Activated B cell treated with CpG ODN at 0.5 μM for 24 hours (primary cell): ENCODE measurements around the gene RAPGEF1. TPM values are rescaled to one million over a fixed set of nuclear protein-coding genes. Genes with fewer than 3 reads are reported as not detected.

Experiments
- ATAC-seq: fragments of 200-7000 bp; cut with Tn5 transposase; one replicate; pipeline ENCODE4 v1.10.0; 2021; ENCODE audit warnings: low read depth, mild to moderate bottlenecking, moderate library complexity
- CTCF ChIA-PET: fragments of 350-600 bp; sonication (Branson Sonifier 250); formaldehyde crosslinking; loops from one replicate; lab custom pipeline; 2021; ENCODE audit warnings: antibody characterized with exemption; lab: Charles Lee
- POLR2A ChIA-PET: fragments of 350-600 bp; sonication (Branson Sonifier 250); formaldehyde crosslinking; loops from one replicate; lab custom pipeline; 2021; ENCODE audit warnings: antibody characterized with exemption; lab: Charles Lee
- DNase-seq: peaks from one replicate; pipeline ENCODE4 v3.0.0; 2022
- H3K27ac Mint-ChIP-seq: one replicate; pipeline ENCODE4 v1.8.0; 2020; ENCODE audit warnings: mixed read lengths
- H3K27me3 Mint-ChIP-seq: one replicate; pipeline ENCODE4 v1.8.0; 2021; ENCODE audit warnings: mixed read lengths
- H3K36me3 Mint-ChIP-seq: one replicate; pipeline ENCODE4 v1.8.0; 2021; ENCODE audit warnings: low read depth, mixed read lengths
- H3K4me1 Mint-ChIP-seq: one replicate; pipeline ENCODE4 v1.8.0; 2021; ENCODE audit warnings: mixed read lengths
- H3K4me3 Mint-ChIP-seq: one replicate; pipeline ENCODE4 v1.8.0; 2020; ENCODE audit warnings: mild to moderate bottlenecking, mixed read lengths
- H3K9me3 Mint-ChIP-seq: one replicate; pipeline ENCODE4 v1.8.0; 2020; ENCODE audit warnings: mixed read lengths
- intact Hi-C: fragments of 100-400 bp; cut with micrococcal nuclease; formaldehyde crosslinking; loops from one replicate; pipeline ENCODE4 v1.15.1; 2024
- total RNA-seq: library from RNA; stranded (reverse); gene quantifications from 2 replicates; pipeline ENCODE4 v1.2.3, GENCODE V29; 2022
- TF ChIP-seq, protein P1 (sequence below): fragments of 200-600 bp; IDR thresholded peaks from one replicate; pipeline ENCODE4 v1.8.0; 2022; ENCODE audit warnings: antibody characterized with exemption, mild to moderate bottlenecking

The RAPGEF1 gene
- total RNA-seq, 1 donor from 2014 or later: 318 TPM

- peak overlapping the region; percentile 89 for H3K27ac Mint-ChIP-seq
- H3K27me3 Mint-ChIP-seq: no peaks in the 10 kb centered on the region
- H3K9me3 Mint-ChIP-seq: peaks cover 2% of the 10 kb centered on the region
- TF ChIP-seq, protein P1, sequence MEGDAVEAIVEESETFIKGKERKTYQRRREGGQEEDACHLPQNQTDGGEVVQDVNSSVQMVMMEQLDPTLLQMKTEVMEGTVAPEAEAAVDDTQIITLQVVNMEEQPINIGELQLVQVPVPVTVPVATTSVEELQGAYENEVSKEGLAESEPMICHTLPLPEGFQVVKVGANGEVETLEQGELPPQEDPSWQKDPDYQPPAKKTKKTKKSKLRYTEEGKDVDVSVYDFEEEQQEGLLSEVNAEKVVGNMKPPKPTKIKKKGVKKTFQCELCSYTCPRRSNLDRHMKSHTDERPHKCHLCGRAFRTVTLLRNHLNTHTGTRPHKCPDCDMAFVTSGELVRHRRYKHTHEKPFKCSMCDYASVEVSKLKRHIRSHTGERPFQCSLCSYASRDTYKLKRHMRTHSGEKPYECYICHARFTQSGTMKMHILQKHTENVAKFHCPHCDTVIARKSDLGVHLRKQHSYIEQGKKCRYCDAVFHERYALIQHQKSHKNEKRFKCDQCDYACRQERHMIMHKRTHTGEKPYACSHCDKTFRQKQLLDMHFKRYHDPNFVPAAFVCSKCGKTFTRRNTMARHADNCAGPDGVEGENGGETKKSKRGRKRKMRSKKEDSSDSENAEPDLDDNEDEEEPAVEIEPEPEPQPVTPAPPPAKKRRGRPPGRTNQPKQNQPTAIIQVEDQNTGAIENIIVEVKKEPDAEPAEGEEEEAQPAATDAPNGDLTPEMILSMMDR: no peak
- intact Hi-C loops: no loop called here
- peaks cover 46% of the 10 kb centered on the region for H3K36me3 Mint-ChIP-seq
- peaks cover 92% of the 10 kb centered on the region for H3K4me1 Mint-ChIP-seq
- H3K4me3 Mint-ChIP-seq: peak overlapping the region; percentile 79
- ATAC-seq (no peak), DNase-seq (no peak)
- CTCF ChIA-PET: interaction anchor here (1.2 to 8.1 kb wide), 4 partner anchors 11 to 142 kb away, joined by 3 to 44 read pairs (median 6); no protein-coding TSS in a partner anchor
- POLR2A ChIA-PET: interaction anchor here (0.6 to 24.2 kb wide), 11 partner anchors 9 to 360 kb away, joined by 3 to 683 read pairs (median 11); no protein-coding TSS in a partner anchor
These were observed 6.3 kb downstream of the RAPGEF1 start for GRCh38 chr9:131733541-131734061.

DNA sequence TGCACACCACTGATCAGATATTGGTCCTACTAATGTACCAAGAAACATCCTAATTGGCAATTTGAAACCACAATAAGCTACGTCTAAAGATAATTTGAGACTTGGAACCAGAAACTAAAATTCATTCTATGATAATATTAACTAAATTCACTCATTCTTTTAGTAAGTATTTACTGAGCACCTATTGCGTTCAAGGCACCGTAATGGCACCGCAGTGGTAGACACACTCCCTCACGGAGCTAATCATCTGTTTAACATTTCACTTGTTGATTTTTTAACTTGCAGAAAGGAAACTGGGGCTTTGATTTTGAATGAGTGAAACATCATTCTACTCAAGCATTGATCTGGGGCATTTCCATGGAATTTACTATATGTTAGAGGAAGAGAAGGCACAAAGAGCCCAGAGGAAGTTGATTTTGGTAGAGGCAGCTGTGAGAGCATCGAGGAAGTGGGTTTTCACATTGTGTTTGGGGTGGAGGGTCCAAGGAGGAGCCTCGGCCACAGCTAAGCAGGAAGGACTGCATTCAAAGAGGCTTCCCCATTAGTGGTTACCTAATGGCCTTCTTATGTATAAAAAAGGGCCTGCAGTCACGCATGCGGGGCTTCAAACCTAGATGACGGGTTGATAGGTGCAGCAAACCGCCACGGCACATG, 7.1 kb downstream of the RAPGEF1 start:
- DNase-seq: no peak
- ATAC-seq: peak; percentile 12
- TF ChIP-seq, protein P1: no peak
- peak overlapping the region; percentile 70 for H3K4me3 Mint-ChIP-seq
- H3K27ac Mint-ChIP-seq: peak overlapping the region; percentile 89
- H3K36me3 Mint-ChIP-seq: peaks cover 44% of the 10 kb centered on the region
- H3K4me1 Mint-ChIP-seq: peaks cover 95% of the 10 kb centered on the region
- ChIA-PET POLR2A (interaction anchor here (0.5 to 24.2 kb wide), 12 partner anchors 11 to 651 kb away, joined by 3 to 683 read pairs (median 8); no protein-coding TSS in a partner anchor), CTCF (interaction anchor here (1.2 to 8.1 kb wide), 7 partner anchors 12 to 141 kb away, joined by 3 to 44 read pairs (median 4); no protein-coding TSS in a partner anchor)
- intact Hi-C loops: no loop called here
- peaks cover 2% of the 10 kb centered on the region for H3K9me3 Mint-ChIP-seq
- no peaks in the 10 kb centered on the region for H3K27me3 Mint-ChIP-seq

GRCh38 chr9:131732061-131732526, 7.8 kb downstream of the RAPGEF1 start:
- Mint-ChIP-seq H3K36me3 (peaks cover 40% of the 10 kb centered on the region), H3K27ac (peak overlapping the region; percentile 89), H3K4me3 (peak overlapping the region; percentile 77), H3K9me3 (peaks cover 2% of the 10 kb centered on the region), H3K27me3 (no peaks in the 10 kb centered on the region), H3K4me1 (peaks cover 96% of the 10 kb centered on the region)
- ATAC-seq (no peak), DNase-seq (no peak)
- ChIA-PET POLR2A (interaction anchor here (0.6 to 24.2 kb wide), 15 partner anchors 6 to 652 kb away, joined by 3 to 683 read pairs (median 6); partner anchors contain the start of gene RAPGEF1), CTCF (interaction anchor here (1.2 to 8.1 kb wide), 6 partner anchors 12 to 102 kb away, joined by 3 to 44 read pairs (median 4); no protein-coding TSS in a partner anchor)
- intact Hi-C loops: no loop called here
- TF ChIP-seq, protein P1: no peak

DNA sequence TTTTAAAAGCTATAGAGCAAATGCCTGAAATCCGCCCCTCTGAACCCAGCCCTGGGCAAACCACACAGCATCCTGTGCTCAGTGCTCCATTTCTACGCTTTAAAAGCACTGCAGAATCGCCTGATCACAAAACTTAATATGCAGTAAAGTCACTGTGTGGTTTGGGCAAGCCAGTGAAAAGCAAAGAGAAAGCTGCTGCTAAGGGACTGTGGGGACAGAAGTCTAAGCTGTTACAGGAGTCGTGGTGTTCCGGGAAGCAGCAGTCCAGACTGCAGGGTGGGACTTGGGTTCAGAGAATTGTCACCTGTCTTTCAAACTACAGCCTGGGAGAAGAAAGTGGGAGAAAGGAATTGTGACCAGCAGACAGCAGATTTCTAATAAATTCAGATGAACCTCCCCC, 8.2 kb downstream of the RAPGEF1 start:
- Mint-ChIP-seq H3K4me1 (peaks cover 96% of the 10 kb centered on the region), H3K27me3 (no peaks in the 10 kb centered on the region), H3K9me3 (peaks cover 2% of the 10 kb centered on the region), H3K4me3 (peak overlapping the region; percentile 77), H3K36me3 (peaks cover 36% of the 10 kb centered on the region), H3K27ac (peak overlapping the region; percentile 89)
- TF ChIP-seq, protein P1: no peak
- ChIA-PET POLR2A (interaction anchor here (0.6 to 24.2 kb wide), 11 partner anchors 7 to 231 kb away, joined by 3 to 683 read pairs (median 11); partner anchors contain the start of gene RAPGEF1), CTCF (interaction anchor here (0.9 to 8.1 kb wide), 5 partner anchors 54 to 109 kb away, joined by 3 to 44 read pairs (median 4); no protein-coding TSS in a partner anchor)
- intact Hi-C loops: no loop called here
- DNase-seq: no peak
- ATAC-seq: no peak
